HG03432 (cell line): Measurements from ENCODE around the gene PIF1.
"Not testable (repeated sequence)": the region's sequence is repeated elsewhere in the genome, so short reads cannot be mapped to it uniquely, and the experiment has no call there.

Experiments
- ATAC-seq: cut with Tn5 transposase; IDR thresholded peaks from one replicate; pipeline ENCODE4 v1.9.1; 2021; ENCODE audit warnings: mild to moderate bottlenecking, moderate library complexity; ENCODE audit not compliant: unreplicated experiment

The PIF1 gene

DNA sequence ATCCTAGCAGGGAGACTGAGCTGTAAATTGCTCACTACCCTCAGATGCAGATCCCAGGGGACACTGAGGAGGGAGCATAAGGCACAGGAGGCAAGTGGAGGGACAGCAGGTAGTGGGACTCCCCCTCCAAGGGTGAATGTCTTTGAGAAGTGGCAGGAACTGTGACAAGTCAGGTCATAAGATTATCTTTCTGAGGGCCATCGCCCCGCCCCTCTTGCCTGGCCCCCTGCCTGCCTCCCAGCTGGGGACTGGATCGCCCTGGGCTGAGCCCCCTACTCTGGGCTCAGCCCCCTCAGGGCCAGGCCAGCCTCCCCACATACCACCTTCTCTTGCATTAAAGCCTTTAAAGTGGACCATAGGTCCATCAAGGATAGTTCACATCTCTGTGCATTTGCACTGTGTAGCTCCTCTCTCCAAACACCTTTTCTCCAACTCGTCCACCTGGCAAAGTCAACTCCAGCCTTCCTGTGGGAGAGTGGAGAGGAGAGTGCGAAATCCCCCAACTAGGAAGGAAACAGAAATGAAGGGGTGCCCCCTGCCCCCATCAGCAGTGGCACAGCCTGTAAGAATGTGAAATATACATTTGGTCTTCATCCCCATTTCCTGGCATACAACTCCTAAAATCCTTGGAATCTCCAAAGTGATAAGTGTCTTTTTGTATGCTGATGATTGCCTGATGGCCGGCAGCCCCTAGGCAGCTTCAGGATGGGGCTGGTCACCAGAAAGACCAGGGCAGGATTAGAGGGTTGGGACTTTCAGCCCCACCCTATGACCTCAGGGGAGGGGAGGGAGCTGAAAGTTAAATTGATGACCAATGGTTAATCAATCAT is 14.7 kb downstream of the PIF1 start:
- ATAC-seq = no peak

- no peak for ATAC-seq
Measured at GRCh38 chr15:64809649-64810496, 15.6 kb downstream of the PIF1 start.

- no peak for ATAC-seq
Measured at GRCh38 chr15:64808785-64809453, 16.5 kb downstream of the PIF1 start.

DNA sequence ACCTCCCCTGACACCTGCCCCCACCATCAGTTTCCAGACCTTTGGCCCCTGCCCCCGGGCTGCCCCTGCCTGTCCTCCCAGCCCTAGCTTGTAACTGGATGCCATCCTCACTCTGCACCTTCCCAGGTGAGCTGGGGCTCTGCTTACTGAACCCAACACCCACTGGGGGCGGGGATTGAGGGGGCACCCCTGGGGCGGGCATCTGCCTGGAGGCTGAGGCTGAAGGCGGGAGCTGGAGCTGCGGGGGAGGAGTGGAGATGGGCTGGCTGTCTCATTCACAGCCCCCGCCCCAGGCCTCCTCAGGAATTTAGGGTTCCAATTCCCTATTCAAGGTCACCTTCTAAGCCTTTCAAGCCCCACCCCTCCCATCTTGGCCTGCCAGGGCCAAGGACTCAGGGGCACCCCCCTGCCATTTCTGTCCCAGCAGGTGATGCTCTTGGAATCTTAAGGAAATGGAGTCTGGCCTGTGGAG is 17.7 kb downstream of the PIF1 start:
- ATAC-seq = no peak

GRCh38 chr15:64807051-64807749 is 18.2 kb downstream of the PIF1 start:
- no peak for ATAC-seq

DNA sequence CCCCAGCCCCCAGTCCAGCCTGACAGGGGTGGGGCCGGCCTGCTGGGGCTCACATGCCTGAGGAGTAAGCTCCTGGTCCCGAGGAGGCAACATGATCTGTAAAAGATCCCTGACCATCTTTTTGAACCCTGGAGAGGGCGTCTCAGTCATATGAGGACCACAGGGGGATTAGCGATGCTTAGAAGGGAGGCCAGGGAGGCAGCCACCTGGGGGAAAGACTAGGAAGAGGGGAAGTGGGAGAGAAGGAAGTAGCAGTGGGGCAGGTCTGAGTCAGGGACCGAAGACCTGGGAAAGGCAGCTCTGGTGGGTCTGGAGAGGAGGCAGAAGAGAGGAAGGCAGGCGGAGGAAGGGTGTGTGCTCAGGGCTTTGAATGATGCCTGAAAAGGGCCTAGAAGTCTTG is 18.9 kb downstream of the PIF1 start:
- no peak for ATAC-seq

DNA sequence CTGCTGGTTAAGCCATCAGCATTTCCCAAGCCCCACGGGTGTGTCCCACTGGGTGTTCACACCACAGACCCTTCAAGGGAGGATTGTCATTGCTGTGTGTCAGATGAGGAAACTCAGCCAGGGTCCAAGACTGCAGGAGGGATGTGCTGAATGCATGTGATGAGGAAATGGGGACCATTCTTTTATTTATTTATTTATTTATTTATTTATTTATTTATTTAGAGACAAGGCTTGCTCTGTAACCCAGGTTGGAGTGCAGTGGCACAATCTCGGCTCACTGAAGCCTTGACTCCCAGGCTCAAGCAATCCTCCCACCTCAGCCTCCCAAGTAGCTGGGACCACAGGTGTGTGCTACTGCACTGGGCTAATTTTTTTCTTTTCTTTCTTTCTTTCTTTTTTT is 20.8 kb downstream of the PIF1 start:
- no peak for ATAC-seq

- no peak for ATAC-seq
Measured at GRCh38 chr15:64803526-64803925, 21.9 kb downstream of the PIF1 start.

DNA sequence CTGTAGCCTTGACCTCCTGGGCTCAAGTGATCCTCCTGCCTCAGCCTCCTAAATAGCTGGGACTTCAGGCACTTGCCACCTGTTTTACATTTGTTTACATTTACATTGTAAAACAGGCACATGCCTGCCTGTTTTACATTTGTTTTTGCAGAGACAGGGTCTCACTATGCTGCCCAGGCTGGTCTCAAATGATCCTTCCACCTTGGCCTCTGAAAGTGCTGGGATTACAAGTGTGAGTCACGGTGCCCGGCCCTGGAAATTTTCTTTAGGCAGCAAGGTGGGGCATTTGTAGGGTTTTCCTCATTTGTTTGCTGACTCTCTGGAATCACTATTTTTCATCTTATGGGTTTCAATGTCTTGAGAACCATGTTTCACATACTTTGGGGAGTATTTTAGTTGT is 25.0 kb downstream of the PIF1 start:
- no peak for ATAC-seq

DNA sequence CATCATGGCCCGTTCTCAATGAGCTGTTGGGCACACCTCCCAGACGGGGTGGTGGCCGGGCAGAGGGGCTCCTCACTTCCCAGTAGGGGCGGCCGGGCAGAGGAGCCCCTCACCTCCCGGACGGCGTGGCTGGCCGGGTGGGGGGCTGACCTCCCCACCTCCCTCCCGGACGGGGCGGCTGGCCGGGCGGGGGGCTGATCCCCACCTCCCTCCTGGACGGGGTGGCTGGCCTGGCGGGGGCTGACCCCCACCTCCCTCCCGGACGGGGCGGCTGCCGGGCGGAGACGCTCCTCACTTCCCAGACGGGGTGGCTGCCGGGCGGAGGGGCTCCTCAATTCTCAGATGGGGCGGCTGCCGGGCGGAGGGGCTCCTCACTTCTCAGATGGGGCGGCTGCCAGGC is 26.5 kb downstream of the PIF1 start:
- not testable (repeated sequence) for ATAC-seq

- not testable (repeated sequence) for ATAC-seq
Measured at GRCh38 chr15:64795921-64796320, 29.5 kb downstream of the PIF1 start.

DNA sequence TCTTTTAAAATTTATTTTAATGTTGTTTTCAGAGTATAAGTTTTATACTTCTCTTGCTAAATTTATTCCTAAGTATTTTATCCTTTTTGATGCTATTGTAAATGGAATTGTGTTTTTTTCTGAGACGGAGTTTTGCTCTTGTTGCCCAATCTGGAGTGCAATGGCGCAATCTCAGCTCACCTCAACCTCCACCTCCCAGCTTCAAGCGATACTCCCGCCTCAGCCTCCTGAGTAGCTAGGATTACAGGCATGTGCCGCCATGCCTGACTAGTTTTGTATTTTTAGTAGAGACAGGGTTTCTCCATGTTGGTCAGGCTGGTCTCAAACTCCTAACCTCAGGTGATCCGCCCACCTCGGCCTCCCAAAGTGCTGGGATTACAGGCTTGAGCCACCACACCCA is 30.1 kb downstream of the PIF1 start:
- ATAC-seq = not testable (repeated sequence)

DNA sequence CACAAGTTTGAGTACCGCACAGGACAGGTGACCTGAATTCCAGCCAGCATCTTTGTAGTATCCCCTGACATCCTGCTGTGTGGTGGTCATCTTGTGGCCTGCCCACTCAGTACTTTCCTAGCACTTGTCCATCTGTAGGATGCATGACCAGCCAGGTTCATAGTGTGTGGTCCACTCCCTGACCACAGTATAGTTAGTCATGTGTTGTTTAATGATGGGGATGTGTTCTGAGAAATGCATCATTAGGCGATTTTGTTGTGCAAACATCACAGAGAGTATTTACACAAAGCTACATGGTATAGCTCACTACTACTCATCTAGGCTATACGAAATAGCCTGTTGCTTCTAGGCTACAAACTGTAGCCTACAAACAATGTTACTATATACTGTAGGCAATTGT is 33.2 kb downstream of the PIF1 start:
- no peak for ATAC-seq

DNA sequence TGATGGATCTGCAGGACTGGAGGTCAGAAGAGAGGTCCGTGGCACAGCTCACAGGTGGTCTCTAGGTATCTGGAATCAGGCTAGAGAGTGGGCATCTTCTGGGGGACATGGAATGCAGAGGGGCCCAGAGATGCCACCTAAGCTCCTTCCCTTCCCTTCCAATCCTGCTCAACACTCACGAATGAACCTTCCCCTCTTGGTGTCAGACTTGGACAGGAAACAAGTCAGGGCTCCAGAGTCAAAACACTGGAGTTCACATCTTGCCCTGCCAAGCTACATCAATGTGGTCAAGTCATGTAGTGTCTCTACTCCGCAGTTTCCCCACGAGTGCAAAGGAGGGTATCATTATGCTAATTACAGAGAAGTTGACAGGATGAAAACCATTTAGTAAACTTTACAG is 34.0 kb downstream of the PIF1 start:
- ATAC-seq = no peak

DNA sequence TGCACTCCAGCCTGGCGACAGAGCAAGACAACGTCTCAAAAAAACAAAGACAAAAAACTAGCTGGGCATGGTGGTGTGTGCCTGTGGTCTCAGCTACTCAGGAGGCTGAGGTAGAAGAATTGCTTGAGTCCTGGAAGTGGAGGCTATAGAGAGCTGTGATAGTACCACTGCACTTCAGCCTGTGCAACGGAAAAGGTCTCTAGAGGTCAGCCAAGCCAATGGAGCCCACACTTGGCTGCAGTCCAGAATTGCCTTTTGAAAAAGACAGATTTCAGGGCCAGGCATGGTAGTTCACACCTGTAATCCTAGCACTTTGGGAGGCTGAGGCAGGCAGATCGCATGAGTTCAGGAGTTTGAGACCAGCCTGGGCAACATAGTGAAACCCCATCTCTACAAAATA is 41.7 kb downstream of the PIF1 start:
- no peak for ATAC-seq

DNA sequence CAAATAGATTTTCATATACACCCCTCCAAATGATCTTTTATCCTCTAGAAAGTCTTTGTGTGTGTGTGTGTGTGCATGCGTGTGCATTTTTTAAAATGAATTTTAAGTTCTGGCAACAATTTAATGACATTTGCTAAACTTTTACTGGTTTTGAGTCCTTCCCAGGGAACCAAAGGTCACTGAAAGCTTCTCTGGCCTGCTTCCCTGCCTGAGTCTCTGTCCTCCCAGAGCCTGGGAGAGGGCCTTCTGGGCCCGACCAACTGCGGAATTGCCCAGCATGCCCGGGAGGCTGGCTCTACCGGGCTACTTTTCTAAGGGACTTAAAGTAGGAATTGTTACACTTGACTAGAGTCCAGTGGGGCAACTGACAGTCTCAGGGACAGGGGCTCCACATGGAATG is 42.7 kb downstream of the PIF1 start:
- ATAC-seq = no peak

DNA sequence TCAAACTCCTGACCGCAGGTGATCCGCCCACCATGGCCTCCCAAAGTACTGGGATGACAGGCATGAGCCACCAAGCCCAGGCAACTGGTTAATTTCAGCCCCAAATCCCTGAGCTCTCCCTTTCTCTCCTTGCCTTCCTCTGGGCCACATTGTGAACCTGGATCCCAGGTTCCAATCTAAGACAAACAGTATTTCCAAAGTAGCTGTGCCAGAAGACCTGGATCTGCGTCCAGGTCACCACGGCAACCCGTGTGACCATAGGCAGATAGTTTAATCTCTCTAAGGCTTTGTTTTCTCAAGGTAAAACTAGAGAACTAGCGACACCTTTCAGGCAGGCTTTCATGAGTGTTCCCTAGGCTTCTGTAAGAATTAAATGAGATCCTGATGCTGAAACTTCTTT is 44.1 kb downstream of the PIF1 start:
- no peak for ATAC-seq

GRCh38 chr15:64780600-64781156 is 44.8 kb downstream of the PIF1 start:
- no peak for ATAC-seq

DNA sequence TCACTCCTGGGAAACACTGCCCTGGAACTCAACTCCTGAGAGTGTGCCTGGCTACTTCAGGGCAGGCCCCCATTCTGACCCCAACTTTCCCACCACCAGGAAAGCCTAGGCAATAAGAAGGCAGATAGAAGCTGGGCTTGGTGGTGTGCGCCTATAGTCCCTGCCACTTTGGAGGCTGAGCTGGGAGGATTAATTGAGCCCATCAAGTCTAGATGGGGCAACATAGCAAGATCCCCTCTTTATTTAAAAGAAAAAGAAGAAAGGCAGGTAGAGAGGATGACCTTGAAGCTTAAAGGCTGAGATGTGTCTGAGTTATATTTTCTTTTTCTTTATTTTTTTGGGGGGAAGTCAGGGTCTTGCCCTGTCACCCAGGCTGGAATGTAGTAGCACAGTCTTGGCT is 45.8 kb downstream of the PIF1 start:
- ATAC-seq = no peak

DNA sequence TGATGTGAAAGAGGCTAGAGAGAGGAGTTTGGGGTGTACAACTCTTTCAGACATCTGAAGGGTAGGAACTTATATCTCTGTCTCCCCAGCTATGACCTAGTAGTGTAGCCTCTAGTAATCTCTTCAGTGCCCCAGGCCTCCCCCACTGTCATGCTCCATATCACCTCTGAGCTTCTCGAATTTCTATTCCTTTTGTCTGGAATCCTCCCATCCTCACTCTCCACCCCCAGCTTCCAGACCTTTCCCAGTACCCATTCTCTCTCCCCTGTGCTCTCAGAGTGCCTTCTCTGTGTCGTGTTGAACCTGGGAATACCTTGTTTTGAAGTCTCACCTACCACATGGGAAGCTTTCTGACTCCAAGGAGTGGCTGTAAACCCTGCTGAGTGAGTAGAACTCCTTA is 46.4 kb downstream of the PIF1 start:
- ATAC-seq = no peak

DNA sequence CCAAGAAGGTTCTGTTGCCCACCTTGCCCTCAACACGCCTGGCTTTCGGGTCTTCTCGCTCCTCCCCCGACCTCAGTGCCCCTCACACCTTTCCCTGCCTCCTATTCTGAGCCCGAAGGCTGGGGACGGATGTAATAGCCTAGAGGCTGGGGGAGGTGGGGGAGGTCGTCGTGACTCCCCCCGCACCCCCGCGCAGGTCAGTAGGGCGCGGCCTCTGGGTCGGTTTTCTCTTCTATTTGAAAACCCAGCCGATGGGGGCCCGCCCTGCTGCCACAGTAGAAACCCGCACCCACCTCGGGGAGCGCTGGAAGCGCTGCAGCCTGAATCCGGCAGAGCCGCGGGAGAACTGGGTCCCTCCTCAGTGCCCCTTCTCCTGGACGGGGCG is 49.1 kb downstream of the PIF1 start:
- no peak for ATAC-seq
